K562 (cell line): Measurements from ENCODE around the gene TREX2. TPM values are rescaled to one million over a fixed set of nuclear protein-coding genes. Genes with fewer than 3 reads are reported as not detected.
A peak's percentile ranks its signal among the peaks of the same experiment; 100 is the strongest.

Source experiments
- COPS2 ChIP-seq: fragments of 450-650 bp; conservative IDR thresholded peaks from 2 replicates; pipeline ENCODE4 v1.6.1; 2016; ENCODE audit warnings: mild to moderate bottlenecking, moderate library complexity
- HDGF ChIP-seq: fragments of 450-650 bp; IDR thresholded peaks from 2 replicates; pipeline ENCODE4 v1.6.1; 2016
- KLF1 ChIP-seq: fragments of 450-650 bp; IDR thresholded peaks from 2 replicates; pipeline ENCODE4 v1.6.1; 2016; ENCODE audit warnings: missing genetic modification characterization, missing compliant biosample characterization
- L3MBTL2 ChIP-seq: fragments of 450-650 bp; IDR thresholded peaks from 2 replicates; pipeline ENCODE4 v1.6.1; 2016; ENCODE audit warnings: mild to moderate bottlenecking, moderate library complexity
- MNT ChIP-seq, 2 experiments: fragments of 450-650 bp; conservative IDR thresholded peaks; 2 replicates each; pipeline ENCODE4 v1.6.1; 2017; ENCODE audit warnings: mild to moderate bottlenecking in 2 of 2, moderate library complexity in 2 of 2
- PRDM10 ChIP-seq: fragments of 450-650 bp; IDR thresholded peaks from 2 replicates; pipeline ENCODE4 v1.6.1; 2018; ENCODE audit not compliant: partially characterized antibody
- REST ChIP-seq, 2 experiments: fragments of 450-650 bp; formaldehyde crosslinking in 1 of 2; IDR thresholded peaks; 2 replicates each; pipeline versions ENCODE4 v1.4.0 to v1.6.1; 2014 to 2020; ENCODE audit warnings: mild to moderate bottlenecking in 2 of 2, borderline replicate concordance in 1 of 2, low read depth in 1 of 2
- RNF2 ChIP-seq: sonication (generic); IDR thresholded peaks from 2 replicates; pipeline ENCODE4 v1.6.1; 2016
- SAFB ChIP-seq: fragments of 200-400 bp; formaldehyde crosslinking; IDR thresholded peaks from 2 replicates; pipeline ENCODE4 v1.6.1; 2017; ENCODE audit warnings: low read depth, low read length, borderline replicate concordance
- SP1 ChIP-seq: sonication (generic); formaldehyde crosslinking; IDR thresholded peaks from 2 replicates; pipeline ENCODE4 v1.8.1; 2022; ENCODE audit warnings: mild to moderate bottlenecking, missing genetic modification reagents
- ZNF395 ChIP-seq: fragments of 200-800 bp; sonication (Bioruptor generic); IDR thresholded peaks from 2 replicates; pipeline ENCODE4 v1.6.1; 2017; ENCODE audit warnings: missing genetic modification characterization, missing compliant biosample characterization
- ZNF707 ChIP-seq: fragments of 250-450 bp; sonication (Bioruptor Pico); conservative IDR thresholded peaks from 2 replicates; pipeline ENCODE4 v1.8.0; 2022; ENCODE audit warnings: inconsistent platforms, mild to moderate bottlenecking, moderate library complexity
- ZNF785 ChIP-seq: fragments of 250-450 bp; sonication (Bioruptor Pico); IDR thresholded peaks from 2 replicates; pipeline ENCODE4 v1.4.0; 2020; ENCODE audit warnings: mild to moderate bottlenecking
- polyA plus RNA-seq, 8 experiments: library from polyadenylated mRNA; depleted of rRNA in 4 of 8; stranded (reverse) in 5 of 8; unstranded in 3 of 8; fragments of >200 nt; fragmentation: Nextera tagmentation in 2 of 8; fragmentation: Illumina TruSeq in 1 of 8; extraction: Ambion mirVana in 2 of 8; extraction: Trizol in 1 of 8; gene quantifications; 2 replicates each; pipeline versions ENCODE4 v1.2.1 to v1.2.3, GENCODE V29; 2011 to 2014; ENCODE audit warnings: inconsistent platforms in 1 of 8, missing spikeins in 1 of 8
- total RNA-seq, 7 experiments: library from RNA; depleted of rRNA in 6 of 7; stranded (reverse); fragments of >200 nt in 6 of 7; fragmentation: Illumina TruSeq in 2 of 7; extraction: Trizol in 2 of 7; gene quantifications; 2 replicates each; pipeline versions ENCODE4 v1.2.1 to v1.2.3, GENCODE V29; 2011 to 2021; ENCODE audit warnings: low replicate concordance in 1 of 7

TREX2 gene
- total and polyA plus RNA-seq, 9 of the 15 experiments (the other 6 are each of a cell fraction or from before 2014, with no cell fraction given): 0.07 to 1.5 (median 0.33) TPM; not detected in 2

DNA sequence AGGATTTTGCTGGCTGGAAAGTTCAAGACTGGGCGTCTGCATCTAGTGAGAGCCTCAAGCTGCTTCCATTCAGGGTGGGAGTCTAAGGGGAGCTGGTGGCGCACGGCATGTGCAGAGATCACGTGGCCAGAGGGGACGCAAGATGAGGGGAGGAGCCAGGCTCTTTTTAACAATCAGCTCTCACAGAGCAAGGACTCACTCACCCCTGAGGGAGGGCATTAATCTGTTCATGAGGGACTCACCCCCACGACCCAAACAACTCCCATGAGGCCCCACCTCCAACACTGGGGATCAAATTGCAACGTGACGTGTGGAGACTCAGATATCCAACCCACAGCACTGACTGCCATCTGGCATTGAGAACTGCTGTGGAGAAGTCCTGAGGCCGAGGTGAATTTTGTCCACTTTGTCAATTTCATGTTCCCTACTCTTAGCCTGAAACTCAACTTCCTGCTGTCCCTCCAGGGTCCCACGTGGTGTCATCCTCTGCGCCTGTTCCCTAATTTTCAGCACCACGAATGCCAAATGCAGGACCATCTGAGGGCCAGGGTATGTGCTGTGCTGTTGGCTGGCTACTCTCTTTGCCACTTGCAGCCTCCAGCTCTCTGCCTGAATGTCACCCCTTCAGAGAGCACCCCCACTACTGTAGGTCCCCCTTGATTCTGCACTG is 28.9 kb downstream of the TREX2 start (continued):
- TF ChIP-seq REST (IDR thresholded peaks at IDR 0.05; ENCODE audit: borderline replicate concordance) (peak; percentile 6; the same call in 1 of the 2 replicates), REST (CRISPR knock-in tag; IDR thresholded peaks at IDR 0.05; ENCODE audit: low read depth) (no peak), ZNF785 (CRISPR knock-in tag) (no peak), RNF2 (no peak), SAFB (no peak), SP1 (CRISPR knock-in tag) (no peak), PRDM10 (peak; percentile 66), MNT (conservative IDR thresholded peaks at IDR 0.05) (peak; percentile 44 to 56; a peak in 2 of 4 replicates), COPS2 (no peak), ZNF707 (CRISPR knock-in tag) (no peak), L3MBTL2 (peak; percentile 72), KLF1 (tag) (no peak), HDGF (no peak), ZNF395 (CRISPR knock-in tag) (no peak)
